ENCODE data around the gene FOCAD.

Gene FOCAD

GRCh38 chr9:20808002-20808401, 123.9 kb downstream of the FOCAD start:
- H3K9me3 ChIP-seq (ENCODE audit: low read length), result no peaks in the 10 kb centered on the region
- no peak overlapping the region for H3K4me2 ChIP-seq (ENCODE audit: low read length)
- H3K27me3 ChIP-seq (ENCODE audit: insufficient read depth, low read length), result no peaks in the 10 kb centered on the region
- H3K79me2 ChIP-seq (ENCODE audit: insufficient read depth, low read length), result no peaks in the 10 kb centered on the region
- H3K4me3 ChIP-seq (ENCODE audit: low read depth, low read length, poor library complexity, severe bottlenecking), result no peak overlapping the region
- no peak overlapping the region for H3K9ac ChIP-seq (ENCODE audit: low read length)
- TF ChIP-seq CTCF (IDR thresholded peaks at IDR 0.05; ENCODE audit: low read length) (no peak), EZH2 (IDR thresholded peaks at IDR 0.05; ENCODE audit: borderline replicate concordance, low read length) (no peak)
- no peaks in the 10 kb centered on the region for H4K20me1 ChIP-seq (ENCODE audit: insufficient read depth, low read length)
- no peaks in the 10 kb centered on the region for H3K9me2 ChIP-seq (ENCODE audit: low read depth, low read length)
- H3F3A ChIP-seq (ENCODE audit: insufficient read depth, low read length), result no peaks in the 10 kb centered on the region
- no peaks in the 10 kb centered on the region for H3K36me3 ChIP-seq (ENCODE audit: insufficient read depth, low read length)
- H2AFZ ChIP-seq (ENCODE audit: low read length), result no peak overlapping the region
- no peak overlapping the region for H3K27ac ChIP-seq (ENCODE audit: low read depth, low read length, poor library complexity, severe bottlenecking)
- no peaks in the 10 kb centered on the region for H3K4me1 ChIP-seq (ENCODE audit: insufficient read depth, low read length, severe bottlenecking)

- no peak overlapping the region for H3K4me3 ChIP-seq (ENCODE audit: low read depth, low read length, poor library complexity, severe bottlenecking)
- no peaks in the 10 kb centered on the region for H3K9me3 ChIP-seq (ENCODE audit: low read length)
- no peaks in the 10 kb centered on the region for H3K4me1 ChIP-seq (ENCODE audit: insufficient read depth, low read length, severe bottlenecking)
- no peak for TF ChIP-seq EZH2 (IDR thresholded peaks at IDR 0.05; ENCODE audit: borderline replicate concordance, low read length)
- no peak for TF ChIP-seq CTCF (IDR thresholded peaks at IDR 0.05; ENCODE audit: low read length)
- no peaks in the 10 kb centered on the region for H3K36me3 ChIP-seq (ENCODE audit: insufficient read depth, low read length)
- H2AFZ ChIP-seq (ENCODE audit: low read length), result no peak overlapping the region
- no peaks in the 10 kb centered on the region for H3K9me2 ChIP-seq (ENCODE audit: low read depth, low read length)
- no peaks in the 10 kb centered on the region for H3K27me3 ChIP-seq (ENCODE audit: insufficient read depth, low read length)
- no peak overlapping the region for H3K9ac ChIP-seq (ENCODE audit: low read length)
- no peaks in the 10 kb centered on the region for H3K79me2 ChIP-seq (ENCODE audit: insufficient read depth, low read length)
- no peak overlapping the region for H3K4me2 ChIP-seq (ENCODE audit: low read length)
- H3K27ac ChIP-seq (ENCODE audit: low read depth, low read length, poor library complexity, severe bottlenecking), result no peak overlapping the region
- H3F3A ChIP-seq (ENCODE audit: insufficient read depth, low read length), result no peaks in the 10 kb centered on the region
- no peaks in the 10 kb centered on the region for H4K20me1 ChIP-seq (ENCODE audit: insufficient read depth, low read length)
These were observed 127.8 kb downstream of the FOCAD start for GRCh38 chr9:20811872-20812271.

GRCh38 chr9:20815923-20816703, 132.1 kb downstream of the FOCAD start:
- no peaks in the 10 kb centered on the region for H3F3A ChIP-seq (ENCODE audit: insufficient read depth, low read length)
- H3K9me3 ChIP-seq (ENCODE audit: low read length), result no peaks in the 10 kb centered on the region
- H3K27me3 ChIP-seq (ENCODE audit: insufficient read depth, low read length), result no peaks in the 10 kb centered on the region
- TF ChIP-seq CTCF (IDR thresholded peaks at IDR 0.05; ENCODE audit: low read length) (no peak), EZH2 (IDR thresholded peaks at IDR 0.05; ENCODE audit: borderline replicate concordance, low read length) (no peak)
- H4K20me1 ChIP-seq (ENCODE audit: insufficient read depth, low read length), result no peaks in the 10 kb centered on the region
- H3K4me1 ChIP-seq (ENCODE audit: insufficient read depth, low read length, severe bottlenecking), result no peaks in the 10 kb centered on the region
- H3K4me2 ChIP-seq (ENCODE audit: low read length), result no peak overlapping the region
- H3K4me3 ChIP-seq (ENCODE audit: low read depth, low read length, poor library complexity, severe bottlenecking), result no peak overlapping the region
- no peak overlapping the region for H3K9ac ChIP-seq (ENCODE audit: low read length)
- H3K36me3 ChIP-seq (ENCODE audit: insufficient read depth, low read length), result no peaks in the 10 kb centered on the region
- no peaks in the 10 kb centered on the region for H3K9me2 ChIP-seq (ENCODE audit: low read depth, low read length)
- H3K79me2 ChIP-seq (ENCODE audit: insufficient read depth, low read length), result no peaks in the 10 kb centered on the region
- no peak overlapping the region for H3K27ac ChIP-seq (ENCODE audit: low read depth, low read length, poor library complexity, severe bottlenecking)
- no peak overlapping the region for H2AFZ ChIP-seq (ENCODE audit: low read length)
